Trophoblast cell (in vitro differentiated cells and primary cell): ENCODE results near the gene NKPD1.

ENCODE experiments used
- DNase-seq, 2 donors: peaks; one replicate each; pipeline ENCODE4 v3.0.0-alpha.2; 2016
- H2AFZ ChIP-seq: 2 replicates; pipeline ENCODE4 v1.6.1; 2013; ENCODE audit warnings: low read length, moderate library complexity, mild to moderate bottlenecking; ENCODE audit not compliant: insufficient read depth, poor library complexity
- H2AK5ac ChIP-seq: 2 replicates; pipeline ENCODE4 v1.6.1; 2013; ENCODE audit warnings: mild to moderate bottlenecking, low read length
- H2BK120ac ChIP-seq: 2 replicates; pipeline ENCODE4 v1.6.1; 2013; ENCODE audit warnings: low read length, mild to moderate bottlenecking, moderate library complexity; ENCODE audit not compliant: insufficient read depth, poor library complexity
- H2BK12ac ChIP-seq: 2 replicates; pipeline ENCODE4 v1.6.1; 2013; ENCODE audit warnings: mild to moderate bottlenecking, low read length, moderate library complexity
- H2BK5ac ChIP-seq: 2 replicates; pipeline ENCODE4 v1.6.1; 2013; ENCODE audit warnings: low read length, low read depth, moderate library complexity, mild to moderate bottlenecking; ENCODE audit not compliant: poor library complexity
- H3K14ac ChIP-seq: 2 replicates; pipeline ENCODE4 v1.6.1; 2013; ENCODE audit warnings: mild to moderate bottlenecking, low read length
- H3K18ac ChIP-seq: 2 replicates; pipeline ENCODE4 v1.6.1; 2013; ENCODE audit warnings: mild to moderate bottlenecking, low read length
- H3K23ac ChIP-seq: 2 replicates; pipeline ENCODE4 v1.6.1; 2013; ENCODE audit warnings: low read length
- H3K27ac ChIP-seq: 2 replicates; pipeline ENCODE4 v1.5.1; 2013; ENCODE audit warnings: low read depth, mild to moderate bottlenecking, inconsistent platforms, low read length, moderate library complexity
- H3K27me3 ChIP-seq: 2 replicates; pipeline ENCODE4 v1.6.1; 2013; ENCODE audit warnings: inconsistent platforms, mild to moderate bottlenecking, low read length, moderate library complexity; ENCODE audit not compliant: insufficient read depth
- H3K36me3 ChIP-seq, 2 experiments: 1 replicate in 1 of 2; 2 replicates in 1 of 2; pipeline ENCODE4 v1.6.1; 2013; ENCODE audit warnings: low read length in 2 of 2, mild to moderate bottlenecking in 2 of 2, moderate library complexity in 1 of 2; ENCODE audit not compliant: insufficient read depth in 2 of 2, control insufficient read depth in 1 of 2
- H3K4ac ChIP-seq: 2 replicates; pipeline ENCODE4 v1.6.1; 2013; ENCODE audit warnings: low read depth, mild to moderate bottlenecking, low read length, moderate library complexity
- H3K4me1 ChIP-seq, 2 experiments: 1 replicate in 1 of 2; 2 replicates in 1 of 2; pipeline ENCODE4 v1.6.1; 2013; ENCODE audit warnings: low read length in 2 of 2, mild to moderate bottlenecking in 2 of 2, moderate library complexity in 1 of 2; ENCODE audit not compliant: insufficient read depth in 2 of 2, control insufficient read depth in 1 of 2
- H3K4me2 ChIP-seq: 2 replicates; pipeline ENCODE4 v1.6.1; 2013; ENCODE audit warnings: inconsistent platforms, mild to moderate bottlenecking, low read length, moderate library complexity
- H3K4me3 ChIP-seq: 2 replicates; pipeline ENCODE4 v1.5.1; 2013; ENCODE audit warnings: mild to moderate bottlenecking, low read depth, low read length, inconsistent platforms
- H3K79me1 ChIP-seq: one replicate; pipeline ENCODE4 v1.6.1; 2013; ENCODE audit warnings: low read length
- H3K79me2 ChIP-seq: 2 replicates; pipeline ENCODE4 v1.6.1; 2013; ENCODE audit warnings: low read length, mild to moderate bottlenecking; ENCODE audit not compliant: control insufficient read depth, insufficient read depth, poor library complexity
- H3K9ac ChIP-seq: 2 replicates; pipeline ENCODE4 v1.6.1; 2013; ENCODE audit warnings: mild to moderate bottlenecking, low read length
- H3K9me3 ChIP-seq: 2 replicates; pipeline ENCODE4 v1.6.1; 2013; ENCODE audit warnings: low read depth, mild to moderate bottlenecking, control low read depth, inconsistent platforms, low read length; ENCODE audit not compliant: insufficient read depth
- H4K12ac ChIP-seq: 2 replicates; pipeline ENCODE4 v1.6.1; 2013; ENCODE audit warnings: low read depth, mild to moderate bottlenecking, low read length, moderate library complexity
- H4K8ac ChIP-seq: 2 replicates; pipeline ENCODE4 v1.6.1; 2013; ENCODE audit warnings: low read depth, mild to moderate bottlenecking, low read length, moderate library complexity
- H4K91ac ChIP-seq: one replicate; pipeline ENCODE4 v1.6.1; 2013; ENCODE audit warnings: low read depth, mild to moderate bottlenecking, low read length, moderate library complexity
- WGBS: extraction: QIAGEN DNeasy Blood & Tissue Kit; methylation state at CpG from one replicate; pipeline ENCODE4 v1.1.7; 2013; ENCODE audit warnings: missing lambda C conversion rate; ENCODE audit not compliant: insufficient read length, insufficient coverage; ENCODE audit errors: extremely low coverage; 5-methylcytosine and 5-hydroxymethylcytosine counted together

The NKPD1 gene

DNA sequence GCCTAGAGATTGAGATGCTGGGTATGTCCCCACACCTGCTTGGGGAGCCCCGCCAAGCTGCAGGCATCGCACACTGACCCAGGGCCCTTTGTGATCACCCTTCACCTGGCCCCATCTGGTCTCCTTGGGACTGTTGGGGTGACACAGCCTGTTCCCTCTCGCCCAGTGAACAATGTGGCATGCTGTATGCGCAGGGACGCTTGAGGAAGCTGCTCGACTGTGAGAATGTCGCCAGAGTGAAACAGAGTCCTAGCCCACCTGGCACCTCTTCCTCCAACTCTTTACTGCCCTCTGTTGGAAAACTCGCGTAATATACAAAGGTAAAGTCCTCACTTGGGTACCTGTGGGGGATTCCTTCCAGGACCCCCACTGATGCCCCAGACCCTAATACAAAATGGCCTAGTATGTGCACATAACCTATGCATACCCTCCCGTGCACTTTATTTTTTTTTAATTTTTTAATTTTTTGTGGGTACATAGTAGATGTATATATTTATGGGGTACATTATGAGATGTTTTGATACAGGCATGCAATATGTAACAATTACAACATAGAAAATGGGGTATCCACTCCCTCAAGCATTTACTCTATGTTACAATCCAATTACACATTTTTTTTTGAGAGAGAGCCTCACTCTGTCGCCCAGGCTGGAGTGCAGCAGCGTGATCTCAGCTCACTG is 26.8 kb upstream of the NKPD1 start:
- H4K12ac ChIP-seq, result no peak overlapping the region
- H4K91ac ChIP-seq, result no peak overlapping the region
- no peak overlapping the region for H3K23ac ChIP-seq
- no peaks in the 10 kb centered on the region for H3K4me1 ChIP-seq
- no peak overlapping the region for H3K27ac ChIP-seq
- no peak overlapping the region for H3K18ac ChIP-seq
- no peak overlapping the region for H3K4ac ChIP-seq
- H4K8ac ChIP-seq, result no peak overlapping the region
- H3K4me3 ChIP-seq, result no peak overlapping the region
- no peaks in the 10 kb centered on the region for H3K36me3 ChIP-seq
- DNase-seq, result peak in 1 of 2 donors; percentile 64
- no peak overlapping the region for H2AFZ ChIP-seq
- no peaks in the 10 kb centered on the region for H3K79me1 ChIP-seq
- no peak overlapping the region for H2BK12ac ChIP-seq
- WGBS, result no CpG with 5 or more reads among the region's 12 CpGs
- no peaks in the 10 kb centered on the region for H3K79me2 ChIP-seq
- peaks cover 2% of the 10 kb centered on the region for H3K9me3 ChIP-seq
- H3K27me3 ChIP-seq, result no peaks in the 10 kb centered on the region
- H3K14ac ChIP-seq, result no peak overlapping the region
- H3K4me2 ChIP-seq, result no peak overlapping the region
- no peak overlapping the region for H2BK120ac ChIP-seq
- H3K9ac ChIP-seq, result no peak overlapping the region
- no peak overlapping the region for H2BK5ac ChIP-seq
- no peak overlapping the region for H2AK5ac ChIP-seq

DNA sequence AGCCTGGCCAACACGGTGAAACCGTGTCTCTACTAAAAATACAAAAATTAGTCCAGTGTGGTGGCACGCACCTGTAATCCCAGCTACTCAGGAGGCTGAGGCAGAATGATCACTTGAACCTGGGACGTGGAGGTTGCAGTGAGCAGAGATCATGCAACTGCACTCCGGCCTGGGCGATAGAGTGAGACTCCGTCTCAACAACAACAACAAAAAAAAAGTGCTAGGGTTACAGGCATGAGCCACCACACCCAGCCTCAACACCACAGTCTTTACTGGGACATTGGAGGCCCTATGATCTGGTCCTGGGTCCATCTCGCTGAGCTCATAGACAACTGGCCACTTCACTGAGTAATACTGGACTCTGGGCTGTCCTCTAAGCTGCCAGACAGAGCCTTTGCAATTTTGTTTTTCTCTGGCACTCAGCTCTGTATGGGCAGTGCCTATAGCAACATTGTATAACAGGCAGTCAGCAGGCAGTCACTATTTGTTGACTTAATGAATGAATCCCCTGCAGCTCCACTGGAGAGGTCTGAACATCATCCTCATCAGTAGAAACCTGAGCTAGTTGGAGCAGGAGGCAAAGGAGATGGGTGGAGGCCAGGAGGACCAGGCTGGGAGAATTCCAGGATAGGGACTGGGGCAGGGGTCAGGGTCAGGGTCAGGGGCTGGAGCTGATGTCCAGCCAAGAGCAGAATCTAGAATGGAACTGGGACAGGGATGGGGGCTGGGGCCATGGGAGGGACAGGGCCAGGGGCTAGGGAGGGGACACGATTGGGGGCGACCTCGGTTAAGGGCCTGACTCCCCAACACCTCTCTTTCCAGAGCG is 25.9 kb upstream of the NKPD1 start:
- no peak overlapping the region for H3K14ac ChIP-seq
- no peak overlapping the region for H4K8ac ChIP-seq
- no peak overlapping the region for H2BK120ac ChIP-seq
- H3K27ac ChIP-seq, result no peak overlapping the region
- H3K79me1 ChIP-seq, result no peaks in the 10 kb centered on the region
- H3K9ac ChIP-seq, result no peak overlapping the region
- no peaks in the 10 kb centered on the region for H3K4me1 ChIP-seq
- no peak overlapping the region for H2BK12ac ChIP-seq
- H3K23ac ChIP-seq, result no peak overlapping the region
- no peak overlapping the region for H2BK5ac ChIP-seq
- no peak overlapping the region for H3K4ac ChIP-seq
- no peak overlapping the region for H3K4me2 ChIP-seq
- H3K9me3 ChIP-seq, result peaks cover 2% of the 10 kb centered on the region
- H2AK5ac ChIP-seq, result no peak overlapping the region
- H3K4me3 ChIP-seq, result no peak overlapping the region
- H4K91ac ChIP-seq, result no peak overlapping the region
- no peak overlapping the region for H2AFZ ChIP-seq
- no peak for DNase-seq
- H3K36me3 ChIP-seq, result no peaks in the 10 kb centered on the region
- no peak overlapping the region for H4K12ac ChIP-seq
- no peaks in the 10 kb centered on the region for H3K27me3 ChIP-seq
- H3K79me2 ChIP-seq, result no peaks in the 10 kb centered on the region
- no CpG with 5 or more reads among the region's 12 CpGs for WGBS
- H3K18ac ChIP-seq, result no peak overlapping the region

DNA sequence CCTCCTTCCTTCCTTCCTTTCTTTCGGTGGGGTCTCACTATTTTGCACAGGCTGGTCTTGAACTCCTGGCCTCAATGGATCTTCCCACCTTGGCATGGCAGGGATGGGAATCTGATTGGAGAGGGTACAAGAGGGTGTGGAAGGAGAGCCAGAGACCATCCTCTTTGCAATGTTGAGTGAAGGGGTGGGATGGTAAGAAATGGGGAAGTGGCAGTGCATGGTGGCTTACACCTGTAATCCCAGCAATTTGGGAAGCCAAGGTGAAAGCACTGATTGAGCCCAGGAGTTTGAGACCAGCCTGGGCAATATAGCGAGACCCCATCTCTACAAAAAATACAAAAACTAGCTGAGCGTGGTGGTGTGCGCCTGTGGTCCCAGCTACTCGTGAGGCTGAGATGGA is 23.3 kb upstream of the NKPD1 start:
- no peak overlapping the region for H3K27ac ChIP-seq
- no peak overlapping the region for H3K9ac ChIP-seq
- H3K27me3 ChIP-seq, result no peaks in the 10 kb centered on the region
- H3K4me3 ChIP-seq, result no peak overlapping the region
- no peak for DNase-seq
- H3K14ac ChIP-seq, result no peak overlapping the region
- H3K4me2 ChIP-seq, result no peak overlapping the region
- no CpG with 5 or more reads among the region's 5 CpGs for WGBS
- H3K79me1 ChIP-seq, result peaks cover 7% of the 10 kb centered on the region
- no peak overlapping the region for H2BK12ac ChIP-seq
- no peak overlapping the region for H2AK5ac ChIP-seq
- peaks cover 2% of the 10 kb centered on the region for H3K9me3 ChIP-seq
- no peak overlapping the region for H2BK5ac ChIP-seq
- H4K12ac ChIP-seq, result no peak overlapping the region
- peaks cover 6 to 7% of the 10 kb centered on the region in 2 experiments for H3K4me1 ChIP-seq
- H2AFZ ChIP-seq, result no peak overlapping the region
- no peak overlapping the region for H3K4ac ChIP-seq
- no peak overlapping the region for H2BK120ac ChIP-seq
- no peak overlapping the region for H3K18ac ChIP-seq
- H4K8ac ChIP-seq, result no peak overlapping the region
- H4K91ac ChIP-seq, result no peak overlapping the region
- H3K23ac ChIP-seq, result no peak overlapping the region
- no peaks in the 10 kb centered on the region for H3K36me3 ChIP-seq
- peaks cover 9% of the 10 kb centered on the region for H3K79me2 ChIP-seq

DNA sequence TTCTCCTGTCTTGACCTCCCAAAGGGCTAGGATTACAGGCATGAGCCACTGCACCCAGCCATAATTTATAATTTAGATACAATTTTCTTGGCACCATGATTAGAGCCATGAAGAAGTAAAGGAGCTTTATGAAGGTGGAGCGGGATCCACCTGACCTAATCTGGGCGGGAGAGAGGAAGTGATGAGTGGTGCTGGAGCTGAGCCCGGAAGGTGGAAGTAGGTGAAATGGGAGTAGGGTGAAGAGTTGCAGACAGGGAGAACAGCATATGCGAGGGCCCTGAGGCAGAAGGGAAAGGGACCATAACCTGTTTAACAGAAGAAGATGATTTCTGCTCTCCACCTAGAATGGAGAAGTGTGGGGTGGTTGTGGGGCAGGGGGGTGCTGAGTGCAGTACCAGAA is 22.0 kb upstream of the NKPD1 start:
- Histone ChIP-seq H3K9ac (no peak overlapping the region), H3K23ac (no peak overlapping the region), H2BK12ac (no peak overlapping the region), H3K18ac (no peak overlapping the region), H3K36me3 (no peaks in the 10 kb centered on the region), H3K4me1 (peaks cover 6 to 7% of the 10 kb centered on the region in 2 experiments), H3K79me2 (peaks cover 12% of the 10 kb centered on the region), H3K79me1 (peaks cover 14% of the 10 kb centered on the region), H4K12ac (no peak overlapping the region), H2BK120ac (no peak overlapping the region), H2BK5ac (no peak overlapping the region), H4K8ac (no peak overlapping the region), H2AK5ac (no peak overlapping the region), H3K9me3 (peaks cover 2% of the 10 kb centered on the region), H3K27ac (no peak overlapping the region), H3K27me3 (no peaks in the 10 kb centered on the region), H3K4me3 (no peak overlapping the region), H3K4ac (no peak overlapping the region), H3K4me2 (no peak overlapping the region), H4K91ac (no peak overlapping the region), H3K14ac (no peak overlapping the region), H2AFZ (no peak overlapping the region)
- DNase-seq, result no peak
- WGBS, result no CpG with 5 or more reads among the region's 4 CpGs
